B cell (primary cell): ENCODE measurements around the gene IER5L. TPM values are rescaled to one million over a fixed set of nuclear protein-coding genes. Genes with fewer than 3 reads are reported as not detected.

Source experiments
- ATAC-seq: fragments of 200-7000 bp; cut with Tn5 transposase; one replicate; pipeline ENCODE4 v1.10.0; 2021; ENCODE audit warnings: low read depth, mild to moderate bottlenecking, moderate number of reproducible peaks, moderate library complexity
- CTCF ChIA-PET: fragments of 350-600 bp; sonication (Branson Sonifier 250); formaldehyde crosslinking; loops from one replicate; lab custom pipeline; 2021; ENCODE audit warnings: antibody characterized with exemption, inconsistent platforms; lab: Charles Lee
- POLR2A ChIA-PET: fragments of 350-600 bp; sonication (Branson Sonifier 250); formaldehyde crosslinking; loops from one replicate; lab custom pipeline; 2021; ENCODE audit warnings: antibody characterized with exemption; lab: Charles Lee
- DNase-seq: peaks from one replicate; pipeline ENCODE4 v3.0.0; 2013
- H2AFZ ChIP-seq: 2 replicates; pipeline ENCODE4 v1.6.1; 2012; ENCODE audit warnings: mild to moderate bottlenecking, low read depth, low read length; ENCODE audit not compliant: insufficient read depth, poor library complexity, severe bottlenecking
- H3K27ac ChIP-seq, 2 donors: 1 replicate in 1 of 2; 2 replicates in 1 of 2; pipeline ENCODE4 v1.5.1; 2012 to 2013; ENCODE audit warnings: low read length in 2 of 2, mild to moderate bottlenecking in 2 of 2, moderate library complexity in 1 of 2
- H3K27me3 ChIP-seq, 4 experiments: fragments of 200-600 bp in 1 of 4; sonication (generic) in 1 of 4; replicated peaks in 1 of 4; 1 replicate in 2 of 4; 2 replicates in 2 of 4; pipeline versions ENCODE4 v1.6.1 to v1.7.0; 2013 to 2016; ENCODE audit warnings: low read length in 3 of 4, mild to moderate bottlenecking in 2 of 4, mixed read lengths in 1 of 4, moderate library complexity in 1 of 4; ENCODE audit not compliant: insufficient read depth in 4 of 4, control insufficient read depth in 3 of 4; ENCODE audit errors: control extremely low read depth in 1 of 4
- H3K36me3 ChIP-seq, 2 experiments: replicated peaks in 1 of 2; 1 replicate in 1 of 2; 2 replicates in 1 of 2; pipeline versions ENCODE4 v1.6.1 to v1.7.1; 2013; ENCODE audit warnings: low read length in 1 of 2; ENCODE audit not compliant: insufficient read depth in 2 of 2, control insufficient read depth in 1 of 2; ENCODE audit errors: control extremely low read depth in 1 of 2, extremely low read depth in 1 of 2
- H3K4me1 ChIP-seq, 2 donors: fragments of 200-600 bp in 1 of 2; sonication (generic) in 1 of 2; 1 replicate in 1 of 2; 2 replicates in 1 of 2; pipeline versions ENCODE4 v1.5.1 to v1.6.1; 2013 to 2017; ENCODE audit warnings: low read length in 2 of 2; ENCODE audit not compliant: control insufficient read depth in 2 of 2, insufficient read depth in 2 of 2
- H3K4me2 ChIP-seq: replicated peaks from 2 replicates; pipeline ENCODE3; 2012; ENCODE audit warnings: mild to moderate bottlenecking, low read depth, low read length; ENCODE audit not compliant: poor library complexity, severe bottlenecking
- H3K4me3 ChIP-seq, 5 experiments: fragments of 200-600 bp in 1 of 5; sonication (generic) in 1 of 5; 1 replicate in 3 of 5; 2 replicates in 2 of 5; pipeline versions ENCODE4 v1.5.1 to v1.7.0; 2011 to 2016; ENCODE audit warnings: low read length in 4 of 5, mild to moderate bottlenecking in 4 of 5, low read depth in 2 of 5, control low read depth in 1 of 5, moderate library complexity in 1 of 5; ENCODE audit not compliant: insufficient read depth in 1 of 5; ENCODE audit errors: control extremely low read depth in 1 of 5, extremely low read depth in 1 of 5
- H3K79me2 ChIP-seq: fragments of 200-600 bp; sonication (generic); one replicate; pipeline ENCODE4 v1.6.0; 2016; ENCODE audit warnings: low read length; ENCODE audit not compliant: control insufficient read depth, insufficient read depth
- H3K9ac ChIP-seq: fragments of 200-600 bp; sonication (generic); 2 replicates; pipeline ENCODE4 v1.6.1; 2017; ENCODE audit warnings: mild to moderate bottlenecking, low read length, moderate library complexity
- H3K9me3 ChIP-seq, 3 donors: one replicate each; pipeline versions ENCODE4 v1.6.1 to v1.7.1; 2013; ENCODE audit warnings: low read length in 2 of 3; ENCODE audit not compliant: control insufficient read depth in 2 of 3, insufficient read depth in 1 of 3; ENCODE audit errors: control extremely low read depth in 1 of 3
- H4K20me1 ChIP-seq: 2 replicates; pipeline ENCODE4 v1.6.0; 2012; ENCODE audit warnings: mild to moderate bottlenecking, low read length; ENCODE audit not compliant: insufficient read depth, control insufficient read depth, poor library complexity, severe bottlenecking
- H3K27ac Mint-ChIP-seq: one replicate; pipeline ENCODE4 v1.8.0; 2021; ENCODE audit warnings: mixed read lengths
- H3K27me3 Mint-ChIP-seq: one replicate; pipeline ENCODE4 v1.8.0; 2021; ENCODE audit warnings: mixed read lengths
- H3K4me1 Mint-ChIP-seq: one replicate; pipeline ENCODE4 v1.8.0; 2021; ENCODE audit warnings: mixed read lengths
- H3K4me3 Mint-ChIP-seq: one replicate; pipeline ENCODE4 v1.8.0; 2021; ENCODE audit warnings: mixed read lengths
- H3K9me3 Mint-ChIP-seq: one replicate; pipeline ENCODE4 v1.8.0; 2022; ENCODE audit warnings: mixed read lengths; ENCODE audit not compliant: insufficient read depth
- CTCF ChIP-seq: fragments of 200-600 bp; IDR thresholded peaks from one replicate; pipeline ENCODE4 v1.8.0; 2022; ENCODE audit warnings: antibody characterized with exemption, mild to moderate bottlenecking
- EZH2 ChIP-seq: IDR thresholded peaks from 2 replicates; pipeline ENCODE4 v1.6.1; 2012; ENCODE audit warnings: borderline replicate concordance, low read depth, mild to moderate bottlenecking, moderate library complexity, low read length; ENCODE audit not compliant: insufficient read depth, poor library complexity, severe bottlenecking
- WGBS: methylation state at CpG from one replicate; pipeline ENCODE4 v1.1.5; 2013; ENCODE audit warnings: missing lambda C conversion rate; ENCODE audit not compliant: insufficient coverage; 5-methylcytosine and 5-hydroxymethylcytosine counted together
- intact Hi-C: fragments of 100-400 bp; cut with micrococcal nuclease; formaldehyde crosslinking; loops from one replicate; pipeline ENCODE4 v1.10.0; 2022
- polyA plus RNA-seq: library from polyadenylated mRNA; depleted of rRNA; stranded (reverse); fragments of >200 nt; gene quantifications from 2 replicates; pipeline ENCODE4 v1.2.3, GENCODE V29; 2012
- total RNA-seq, 2 donors: library from RNA; stranded (reverse); fragments of 120-200 nt in 1 of 2; gene quantifications; 1 replicate in 1 of 2; 2 replicates in 1 of 2; pipeline versions ENCODE4 v1.2.3 to v1.2.4, GENCODE V29; 2013 to 2022

The IER5L gene
- total and polyA plus RNA-seq, 2 donors (not counting 1 experiment from before 2014, with no cell fraction given) = 1.5 to 12.9 TPM

GRCh38 chr9:129185402-129185801 is 7.3 kb upstream of the IER5L start:
- Mint-ChIP-seq H3K27me3 (peaks cover 20% of the 10 kb centered on the region), H3K27ac (no peak overlapping the region), H3K9me3 (no peaks in the 10 kb centered on the region), H3K4me3 (no peak overlapping the region), H3K4me1 (no peaks in the 10 kb centered on the region)
- Histone ChIP-seq H3K79me2 (no peaks in the 10 kb centered on the region), H3K9me3 (peaks cover 0 to 4% (median 4%) of the 10 kb centered on the region in 3 donors), H3K4me3 (no peak overlapping the region), H3K27me3 (peaks cover 0 to 6% (median 0%) of the 10 kb centered on the region in 4 experiments), H4K20me1 (no peaks in the 10 kb centered on the region), H3K9ac (no peak overlapping the region), H3K36me3 (no peaks in the 10 kb centered on the region), H3K27ac (no peak overlapping the region), H3K4me2 (no peak overlapping the region), H2AFZ (no peak overlapping the region), H3K4me1 (no peaks in the 10 kb centered on the region)
- TF ChIP-seq CTCF = no peak
- no peak for TF ChIP-seq EZH2
- WGBS = 98% methylated on average over 3 of the region's 6 CpGs
- ChIA-PET CTCF (no interaction called here), POLR2A (no interaction called here)
- no peak for DNase-seq
- intact Hi-C loops = no loop called here
- no peak for ATAC-seq

GRCh38 chr9:129184596-129185122 is 6.6 kb upstream of the IER5L start:
- intact Hi-C loops = no loop called here
- Histone ChIP-seq H4K20me1 (no peaks in the 10 kb centered on the region), H3K4me2 (no peak overlapping the region), H3K79me2 (no peaks in the 10 kb centered on the region), H3K9ac (no peak overlapping the region), H3K9me3 (peaks cover 0 to 4% (median 4%) of the 10 kb centered on the region in 3 donors), H3K4me3 (no peak overlapping the region), H2AFZ (no peak overlapping the region), H3K27ac (no peak overlapping the region), H3K4me1 (no peaks in the 10 kb centered on the region), H3K36me3 (no peaks in the 10 kb centered on the region), H3K27me3 (peaks cover 0 to 7% (median 1%) of the 10 kb centered on the region in 4 experiments)
- H3K27ac Mint-ChIP-seq = no peak overlapping the region
- peaks cover 20% of the 10 kb centered on the region for H3K27me3 Mint-ChIP-seq
- ChIA-PET POLR2A (no interaction called here), CTCF (interaction anchor here (1.9 to 22.0 kb wide), 2 partner anchors 11 to 47 kb away, joined by 8 to 382 read pairs; no protein-coding TSS in a partner anchor)
- TF ChIP-seq CTCF = no peak
- no peak for TF ChIP-seq EZH2
- no peaks in the 10 kb centered on the region for H3K4me1 Mint-ChIP-seq
- no peaks in the 10 kb centered on the region for H3K9me3 Mint-ChIP-seq
- no peak for ATAC-seq
- DNase-seq = no peak
- H3K4me3 Mint-ChIP-seq = no peak overlapping the region
- WGBS = no CpG with 5 or more reads among the region's 9 CpGs
